ENCODE measurements around the gene LRP4.

Gene LRP4

GRCh38 chr11:46916286-46917108 lies 1.9 kb downstream of the LRP4 start:
- Histone ChIP-seq H3K36me3 (ENCODE audit: insufficient read depth, low read length) (no peaks in the 10 kb centered on the region), H3K4me1 (ENCODE audit: insufficient read depth, low read length, poor library complexity, severe bottlenecking) (peaks cover 52% of the 10 kb centered on the region), H4K20me1 (ENCODE audit: insufficient read depth, low read length, poor library complexity, severe bottlenecking) (no peaks in the 10 kb centered on the region), H3F3A (ENCODE audit: low read depth) (0 out of 2 replicates have a peak, but pooled peaks cover 4% of the 10 kb centered on the region), H3K4me3 (ENCODE audit: low read length, poor library complexity, severe bottlenecking) (peak overlapping the region; percentile 78), H3K79me2 (ENCODE audit: insufficient read depth, low read length) (no peaks in the 10 kb centered on the region), H3K4me2 (ENCODE audit: low read depth, low read length, poor library complexity, severe bottlenecking) (peak overlapping the region; percentile 94), H3K9ac (ENCODE audit: low read depth, low read length, poor library complexity, severe bottlenecking) (peak overlapping the region; percentile 69), H3K9me3 (ENCODE audit: insufficient read depth, low read depth, low read length) (no peaks in the 10 kb centered on the region), H3K9me2 (replicated peaks; ENCODE audit: low read depth, low read length) (no peaks in the 10 kb centered on the region), H2AFZ (ENCODE audit: low read length) (peak overlapping the region; percentile 80), H3K27me3 (ENCODE audit: insufficient read depth, low read length, poor library complexity, severe bottlenecking) (peaks cover 8% of the 10 kb centered on the region)
- peak; percentile 25; the same call in 1 of the 2 replicates for TF ChIP-seq CTCF (conservative IDR thresholded peaks at IDR 0.05; ENCODE audit: low read length)
- no peak for TF ChIP-seq EZH2phosphoT487 (IDR thresholded peaks at IDR 0.05; ENCODE audit: borderline replicate concordance)

- H3K9ac ChIP-seq (ENCODE audit: low read depth, low read length, poor library complexity, severe bottlenecking) = no peak overlapping the region
- no peaks in the 10 kb centered on the region for H3K79me2 ChIP-seq (ENCODE audit: insufficient read depth, low read length)
- peaks cover 55% of the 10 kb centered on the region for H3K4me1 ChIP-seq (ENCODE audit: insufficient read depth, low read length, poor library complexity, severe bottlenecking)
- no peak for TF ChIP-seq CTCF (conservative IDR thresholded peaks at IDR 0.05; ENCODE audit: low read length)
- TF ChIP-seq EZH2phosphoT487 (IDR thresholded peaks at IDR 0.05; ENCODE audit: borderline replicate concordance) = no peak
- H3K36me3 ChIP-seq (ENCODE audit: insufficient read depth, low read length) = no peaks in the 10 kb centered on the region
- H3K9me3 ChIP-seq (ENCODE audit: insufficient read depth, low read depth, low read length) = no peaks in the 10 kb centered on the region
- H3K9me2 ChIP-seq (replicated peaks; ENCODE audit: low read depth, low read length) = no peaks in the 10 kb centered on the region
- H3F3A ChIP-seq (ENCODE audit: low read depth) = 0 out of 2 replicates have a peak, but pooled peaks cover 4% of the 10 kb centered on the region
- no peak overlapping the region for H3K4me3 ChIP-seq (ENCODE audit: low read length, poor library complexity, severe bottlenecking)
- H4K20me1 ChIP-seq (ENCODE audit: insufficient read depth, low read length, poor library complexity, severe bottlenecking) = no peaks in the 10 kb centered on the region
- H2AFZ ChIP-seq (ENCODE audit: low read length) = no peak overlapping the region
- no peak overlapping the region for H3K4me2 ChIP-seq (ENCODE audit: low read depth, low read length, poor library complexity, severe bottlenecking)
- peaks cover 8% of the 10 kb centered on the region for H3K27me3 ChIP-seq (ENCODE audit: insufficient read depth, low read length, poor library complexity, severe bottlenecking)
Observed at GRCh38 chr11:46914910-46915309, 3.4 kb downstream of the LRP4 start.

DNA sequence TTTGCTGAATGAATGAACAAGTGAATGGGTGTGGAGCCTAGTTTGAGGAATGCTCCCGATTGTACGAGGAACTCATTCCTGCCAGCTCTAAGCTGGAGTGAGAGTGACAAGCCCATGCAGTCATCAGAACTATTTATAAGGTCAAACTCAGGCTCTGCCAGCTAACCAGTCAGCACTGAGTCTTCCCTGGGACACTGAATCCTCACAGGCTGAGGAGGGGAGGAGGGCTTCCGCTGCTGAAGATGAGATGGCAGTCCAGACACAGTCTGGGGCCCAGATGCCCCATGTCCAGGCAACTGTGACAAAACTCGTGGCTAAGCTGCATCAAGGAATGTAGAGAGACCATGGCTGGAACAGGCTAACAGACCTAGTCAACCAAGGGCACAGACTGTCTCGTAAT lies 4.0 kb downstream of the LRP4 start:
- peaks cover 8% of the 10 kb centered on the region for H3K27me3 ChIP-seq (ENCODE audit: insufficient read depth, low read length, poor library complexity, severe bottlenecking)
- TF ChIP-seq CTCF (conservative IDR thresholded peaks at IDR 0.05; ENCODE audit: low read length) = no peak
- no peak for TF ChIP-seq EZH2phosphoT487 (IDR thresholded peaks at IDR 0.05; ENCODE audit: borderline replicate concordance)
- no peaks in the 10 kb centered on the region for H4K20me1 ChIP-seq (ENCODE audit: insufficient read depth, low read length, poor library complexity, severe bottlenecking)
- no peaks in the 10 kb centered on the region for H3K9me2 ChIP-seq (replicated peaks; ENCODE audit: low read depth, low read length)
- no peak overlapping the region for H2AFZ ChIP-seq (ENCODE audit: low read length)
- no peaks in the 10 kb centered on the region for H3K9me3 ChIP-seq (ENCODE audit: insufficient read depth, low read depth, low read length)
- H3K4me1 ChIP-seq (ENCODE audit: insufficient read depth, low read length, poor library complexity, severe bottlenecking) = peaks cover 51% of the 10 kb centered on the region
- H3K36me3 ChIP-seq (ENCODE audit: insufficient read depth, low read length) = no peaks in the 10 kb centered on the region
- H3K79me2 ChIP-seq (ENCODE audit: insufficient read depth, low read length) = no peaks in the 10 kb centered on the region
- 0 out of 2 replicates have a peak, but pooled peaks cover 4% of the 10 kb centered on the region for H3F3A ChIP-seq (ENCODE audit: low read depth)
- no peak overlapping the region for H3K4me3 ChIP-seq (ENCODE audit: low read length, poor library complexity, severe bottlenecking)
- no peak overlapping the region for H3K4me2 ChIP-seq (ENCODE audit: low read depth, low read length, poor library complexity, severe bottlenecking)
- no peak overlapping the region for H3K9ac ChIP-seq (ENCODE audit: low read depth, low read length, poor library complexity, severe bottlenecking)

Data from Loucy (cell line).